ENCODE measurements around the gene SRGN.

GRCh38 chr10:69101451-69102095 is 13.7 kb downstream of the SRGN start:
- no peak for TF ChIP-seq CTCF (IDR thresholded peaks at IDR 0.05)
- TF ChIP-seq POLR2A (IDR thresholded peaks at IDR 0.05), result no peak

Measured in Peyer's patch (tissue), 4 donors.